ENCODE results near the gene ST8SIA2.

ST8SIA2 gene

DNA sequence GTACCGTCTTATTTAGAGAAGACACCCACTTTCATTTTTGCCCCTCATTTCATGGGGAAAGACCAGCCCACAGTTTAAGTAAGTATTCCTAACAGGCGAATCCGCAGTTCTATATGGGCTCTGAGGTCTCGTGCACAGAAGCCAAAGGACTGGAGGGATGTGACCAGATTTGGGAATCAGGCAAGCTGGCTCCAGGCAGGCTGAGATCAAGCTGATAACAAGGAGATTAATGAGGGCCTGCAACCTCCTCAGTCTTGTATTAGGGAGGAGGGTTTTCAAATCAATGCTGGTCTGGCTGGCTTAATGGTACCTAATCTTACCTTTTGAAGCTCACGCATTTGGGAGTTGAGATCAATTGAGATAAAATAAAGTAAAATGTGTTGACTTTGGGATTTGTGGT is 15.3 kb downstream of the ST8SIA2 start:
- Histone ChIP-seq H3K9ac (ENCODE audit: low read depth, low read length) (no peak overlapping the region), H3K9me3 (ENCODE audit: control insufficient read depth, insufficient read depth, low read length) (no peaks in the 10 kb centered on the region), H3K36me3 (ENCODE audit: insufficient read depth, low read length) (no peaks in the 10 kb centered on the region), H3K4me1 (ENCODE audit: insufficient read depth, low read length) (no peaks in the 10 kb centered on the region)

DNA sequence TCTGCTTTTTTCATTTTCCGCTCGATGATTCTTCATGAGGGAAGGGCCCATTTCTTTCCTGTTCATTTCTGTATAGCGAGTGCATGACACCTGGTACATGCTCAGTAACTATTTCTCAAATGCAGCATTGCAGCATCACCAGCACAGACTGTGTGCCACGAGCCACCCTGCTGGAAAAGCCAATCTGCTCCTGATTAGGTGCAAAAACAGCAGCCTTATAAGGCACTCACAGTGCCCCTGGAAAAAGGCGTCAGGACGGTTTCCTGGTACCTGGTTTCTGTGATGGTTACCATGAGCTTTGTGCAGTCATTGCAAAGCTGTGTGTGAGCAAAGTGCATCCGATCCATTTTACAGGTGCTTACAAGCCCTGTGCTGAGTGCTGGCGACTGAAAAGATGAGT is 15.8 kb downstream of the ST8SIA2 start:
- Histone ChIP-seq H3K4me1 (ENCODE audit: insufficient read depth, low read length) (no peaks in the 10 kb centered on the region), H3K9me3 (ENCODE audit: control insufficient read depth, insufficient read depth, low read length) (no peaks in the 10 kb centered on the region), H3K36me3 (ENCODE audit: insufficient read depth, low read length) (no peaks in the 10 kb centered on the region), H3K9ac (ENCODE audit: low read depth, low read length) (no peak overlapping the region)

GRCh38 chr15:92410537-92410936 is 16.9 kb downstream of the ST8SIA2 start:
- Histone ChIP-seq H3K9ac (ENCODE audit: low read depth, low read length) (no peak overlapping the region), H3K9me3 (ENCODE audit: control insufficient read depth, insufficient read depth, low read length) (no peaks in the 10 kb centered on the region), H3K36me3 (ENCODE audit: insufficient read depth, low read length) (no peaks in the 10 kb centered on the region), H3K4me1 (ENCODE audit: insufficient read depth, low read length) (no peaks in the 10 kb centered on the region)

- no peaks in the 10 kb centered on the region for H3K9me3 ChIP-seq (ENCODE audit: control insufficient read depth, insufficient read depth, low read length)
- H3K36me3 ChIP-seq (ENCODE audit: insufficient read depth, low read length): no peaks in the 10 kb centered on the region
- H3K9ac ChIP-seq (ENCODE audit: low read depth, low read length): no peak overlapping the region
- no peaks in the 10 kb centered on the region for H3K4me1 ChIP-seq (ENCODE audit: insufficient read depth, low read length)
These were observed 17.6 kb downstream of the ST8SIA2 start for GRCh38 chr15:92411256-92411655.

- Histone ChIP-seq H3K36me3 (ENCODE audit: insufficient read depth, low read length) (peaks cover 3% of the 10 kb centered on the region; the same call in 1 of the 2 replicates), H3K9ac (ENCODE audit: low read depth, low read length) (no peak overlapping the region), H3K4me1 (ENCODE audit: insufficient read depth, low read length) (no peaks in the 10 kb centered on the region), H3K9me3 (ENCODE audit: control insufficient read depth, insufficient read depth, low read length) (no peaks in the 10 kb centered on the region)
These were observed 19.8 kb downstream of the ST8SIA2 start for GRCh38 chr15:92413510-92413909.

- H3K9ac ChIP-seq (ENCODE audit: low read depth, low read length): no peak overlapping the region
- no peaks in the 10 kb centered on the region for H3K9me3 ChIP-seq (ENCODE audit: control insufficient read depth, insufficient read depth, low read length)
- H3K4me1 ChIP-seq (ENCODE audit: insufficient read depth, low read length): peaks cover 6% of the 10 kb centered on the region; the same call in 1 of the 2 replicates
- H3K36me3 ChIP-seq (ENCODE audit: insufficient read depth, low read length): peaks cover 3% of the 10 kb centered on the region; the same call in 1 of the 2 replicates
These were observed 22.1 kb downstream of the ST8SIA2 start for GRCh38 chr15:92415639-92416297.

DNA sequence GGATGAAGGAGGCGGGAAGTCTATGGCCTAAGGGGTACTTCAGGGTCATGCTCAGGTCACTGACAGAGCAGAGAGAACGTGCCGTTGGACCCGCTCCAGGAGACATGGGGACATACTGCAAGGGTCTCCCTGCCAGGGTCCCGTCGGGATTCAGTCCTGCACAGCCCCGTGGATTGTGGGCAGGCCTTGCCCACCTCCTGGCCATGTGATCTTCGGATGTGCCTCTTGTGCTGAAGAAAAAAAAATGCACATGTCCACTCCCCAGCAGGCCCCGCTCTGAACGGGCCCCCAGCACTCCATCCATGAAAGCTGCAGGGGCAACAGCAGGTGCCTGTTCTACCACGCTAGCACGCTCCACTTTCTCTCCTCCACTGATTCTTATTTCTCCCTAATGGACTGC is 22.9 kb downstream of the ST8SIA2 start:
- Histone ChIP-seq H3K4me1 (ENCODE audit: insufficient read depth, low read length) (peaks cover 6% of the 10 kb centered on the region; the same call in 1 of the 2 replicates), H3K9ac (ENCODE audit: low read depth, low read length) (no peak overlapping the region), H3K36me3 (ENCODE audit: insufficient read depth, low read length) (peaks cover 3% of the 10 kb centered on the region; the same call in 1 of the 2 replicates), H3K9me3 (ENCODE audit: control insufficient read depth, insufficient read depth, low read length) (no peaks in the 10 kb centered on the region)

DNA sequence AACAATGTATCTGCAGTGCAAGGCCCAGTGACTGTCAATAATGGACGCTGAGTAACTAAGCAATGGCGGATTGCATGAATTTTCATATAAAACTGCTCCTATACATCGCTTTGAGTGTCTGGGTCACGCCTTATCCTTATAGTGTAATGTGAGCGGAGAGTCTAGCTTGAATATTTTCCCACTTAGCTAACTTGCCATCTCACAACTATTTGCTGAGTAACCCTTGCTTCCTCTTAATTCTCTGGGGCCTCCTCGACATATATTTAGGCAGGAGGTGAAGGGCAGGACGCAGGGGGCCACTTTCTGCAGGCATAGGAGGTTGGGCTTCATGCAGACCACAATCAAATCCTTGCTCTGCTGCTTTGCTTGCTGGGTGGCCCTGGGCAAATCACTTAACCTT is 24.0 kb downstream of the ST8SIA2 start:
- H3K36me3 ChIP-seq (ENCODE audit: insufficient read depth, low read length): peaks cover 3% of the 10 kb centered on the region; the same call in 1 of the 2 replicates
- no peaks in the 10 kb centered on the region for H3K9me3 ChIP-seq (ENCODE audit: control insufficient read depth, insufficient read depth, low read length)
- H3K4me1 ChIP-seq (ENCODE audit: insufficient read depth, low read length): peaks cover 6% of the 10 kb centered on the region; the same call in 1 of the 2 replicates
- no peak overlapping the region for H3K9ac ChIP-seq (ENCODE audit: low read depth, low read length)

DNA sequence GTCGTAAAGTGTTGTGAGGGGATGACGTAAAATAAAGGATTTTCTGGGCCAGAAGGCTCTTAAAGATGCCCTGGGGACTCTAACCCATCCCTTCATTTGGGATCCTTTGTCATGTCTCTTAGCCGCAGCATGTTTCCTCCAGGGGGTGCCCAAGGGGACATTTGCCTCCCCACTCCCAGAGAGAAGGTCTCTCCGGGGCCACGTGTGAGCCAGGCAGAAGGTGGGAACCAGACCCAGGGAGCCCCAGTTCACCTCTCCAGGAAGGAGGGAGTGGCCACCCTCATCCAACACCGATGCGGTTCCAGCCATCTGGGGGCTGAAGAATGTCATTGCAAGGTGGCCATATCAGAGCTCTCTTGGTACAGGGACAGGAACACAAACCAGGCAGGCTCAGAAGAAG is 25.2 kb downstream of the ST8SIA2 start:
- H3K36me3 ChIP-seq (ENCODE audit: insufficient read depth, low read length): peaks cover 3% of the 10 kb centered on the region; the same call in 1 of the 2 replicates
- H3K9ac ChIP-seq (ENCODE audit: low read depth, low read length): no peak overlapping the region
- peaks cover 6% of the 10 kb centered on the region; the same call in 1 of the 2 replicates for H3K4me1 ChIP-seq (ENCODE audit: insufficient read depth, low read length)
- no peaks in the 10 kb centered on the region; the same call in 1 of the 2 replicates for H3K9me3 ChIP-seq (ENCODE audit: control insufficient read depth, insufficient read depth, low read length)

DNA sequence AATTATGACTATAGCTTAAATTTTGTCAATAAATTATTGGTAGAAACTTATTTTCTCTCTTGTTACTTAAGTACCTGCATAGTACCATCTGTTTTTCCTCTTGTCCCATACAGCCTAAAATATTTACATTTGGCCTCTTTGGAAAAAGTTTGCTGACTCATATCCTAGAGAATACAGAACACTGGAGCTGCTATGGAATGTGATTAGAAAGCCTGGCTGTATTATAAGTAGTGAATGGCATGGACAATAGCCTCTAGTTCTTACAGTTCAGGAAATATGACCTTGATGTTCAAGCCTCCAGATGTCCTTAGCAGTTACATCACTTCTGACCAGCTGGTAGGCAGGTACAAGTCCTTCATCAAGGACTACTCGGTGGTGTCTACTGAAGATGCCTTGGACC is 28.3 kb downstream of the ST8SIA2 start:
- H3K36me3 ChIP-seq (ENCODE audit: insufficient read depth, low read length): peaks cover 2% of the 10 kb centered on the region; the same call in 1 of the 2 replicates

GRCh38 chr15:92425578-92426225 is 32.0 kb downstream of the ST8SIA2 start:
- H3K9ac ChIP-seq (ENCODE audit: low read depth, low read length): no peak overlapping the region

More for the DNA sequence above, 28.3 kb downstream of the ST8SIA2 start:
- Histone ChIP-seq H3K9me3 (ENCODE audit: control insufficient read depth, insufficient read depth, low read length) (no peaks in the 10 kb centered on the region; the same call in 1 of the 2 replicates), H3K4me1 (ENCODE audit: insufficient read depth, low read length) (peaks cover 9% of the 10 kb centered on the region; the same call in 1 of the 2 replicates), H3K9ac (ENCODE audit: low read depth, low read length) (no peak overlapping the region)

GRCh38 chr15:92429378-92430068 is 35.8 kb downstream of the ST8SIA2 start:
- H3K4me1 ChIP-seq (ENCODE audit: insufficient read depth, low read length): peaks cover 18% of the 10 kb centered on the region
- no peak overlapping the region for H3K9ac ChIP-seq (ENCODE audit: low read depth, low read length)
- H3K36me3 ChIP-seq (ENCODE audit: insufficient read depth, low read length): no peaks in the 10 kb centered on the region
- H3K9me3 ChIP-seq (ENCODE audit: control insufficient read depth, insufficient read depth, low read length): no peaks in the 10 kb centered on the region

More at GRCh38 chr15:92425578-92426225, 32.0 kb downstream of the ST8SIA2 start:
- H3K9me3 ChIP-seq (ENCODE audit: control insufficient read depth, insufficient read depth, low read length): no peaks in the 10 kb centered on the region; the same call in 1 of the 2 replicates
- peaks cover 18% of the 10 kb centered on the region for H3K4me1 ChIP-seq (ENCODE audit: insufficient read depth, low read length)
- no peaks in the 10 kb centered on the region for H3K36me3 ChIP-seq (ENCODE audit: insufficient read depth, low read length)

DNA sequence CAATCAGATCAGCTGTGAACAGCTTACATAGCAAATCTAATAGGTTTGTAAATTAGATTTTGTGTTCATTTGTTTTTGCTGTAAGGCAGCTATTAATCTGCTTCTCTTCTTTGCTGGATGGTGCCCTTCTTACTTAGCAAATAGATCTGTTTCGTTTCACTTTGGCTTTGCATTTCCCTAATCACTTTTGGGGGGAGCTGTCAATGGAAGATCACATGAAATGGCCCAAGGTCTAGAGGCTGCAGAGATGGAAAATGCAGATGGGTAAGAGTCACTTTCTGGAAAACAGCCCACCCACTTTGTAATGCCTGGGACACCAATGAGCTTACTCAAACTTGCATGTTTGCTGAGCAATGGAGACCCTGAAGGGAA is 36.4 kb downstream of the ST8SIA2 start:
- H3K36me3 ChIP-seq (ENCODE audit: insufficient read depth, low read length): no peaks in the 10 kb centered on the region
- no peak overlapping the region for H3K9ac ChIP-seq (ENCODE audit: low read depth, low read length)
- H3K4me1 ChIP-seq (ENCODE audit: insufficient read depth, low read length): peaks cover 18% of the 10 kb centered on the region
- H3K9me3 ChIP-seq (ENCODE audit: control insufficient read depth, insufficient read depth, low read length): no peaks in the 10 kb centered on the region

DNA sequence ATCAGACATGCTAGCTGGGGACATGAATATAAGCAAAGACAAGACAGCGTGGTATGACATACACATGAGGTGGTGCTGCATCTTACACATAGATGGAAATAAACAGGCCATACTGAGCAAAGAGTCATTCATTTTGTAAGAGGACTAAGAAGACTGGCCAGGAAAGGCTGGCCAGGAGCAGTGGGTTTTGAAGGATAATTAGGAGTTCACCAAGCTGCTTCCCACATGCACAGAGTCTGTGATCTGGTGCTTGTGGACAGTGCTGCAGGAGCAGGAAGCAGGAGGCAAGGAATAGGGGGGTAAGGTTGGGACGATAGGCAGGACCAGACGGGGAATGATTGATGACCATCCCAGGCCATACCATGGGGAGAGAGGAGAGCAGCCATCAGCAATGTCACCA is 41.5 kb downstream of the ST8SIA2 start:
- H3K4me1 ChIP-seq (ENCODE audit: insufficient read depth, low read length): peaks cover under 1% of the 10 kb centered on the region
- no peak overlapping the region for H3K9ac ChIP-seq (ENCODE audit: low read depth, low read length)
- H3K9me3 ChIP-seq (ENCODE audit: control insufficient read depth, insufficient read depth, low read length): no peaks in the 10 kb centered on the region
- peaks cover under 1% of the 10 kb centered on the region; the same call in 1 of the 2 replicates for H3K36me3 ChIP-seq (ENCODE audit: insufficient read depth, low read length)

All from ES-I3 (cell line).